Pons (tissue), 1 donor: ENCODE results near the gene LPP.

Source experiments
- DNase-seq: peaks from one replicate; pipeline ENCODE4 v3.0.0-alpha.2; 2016; ENCODE audit warnings: low spot score

LPP gene

DNA sequence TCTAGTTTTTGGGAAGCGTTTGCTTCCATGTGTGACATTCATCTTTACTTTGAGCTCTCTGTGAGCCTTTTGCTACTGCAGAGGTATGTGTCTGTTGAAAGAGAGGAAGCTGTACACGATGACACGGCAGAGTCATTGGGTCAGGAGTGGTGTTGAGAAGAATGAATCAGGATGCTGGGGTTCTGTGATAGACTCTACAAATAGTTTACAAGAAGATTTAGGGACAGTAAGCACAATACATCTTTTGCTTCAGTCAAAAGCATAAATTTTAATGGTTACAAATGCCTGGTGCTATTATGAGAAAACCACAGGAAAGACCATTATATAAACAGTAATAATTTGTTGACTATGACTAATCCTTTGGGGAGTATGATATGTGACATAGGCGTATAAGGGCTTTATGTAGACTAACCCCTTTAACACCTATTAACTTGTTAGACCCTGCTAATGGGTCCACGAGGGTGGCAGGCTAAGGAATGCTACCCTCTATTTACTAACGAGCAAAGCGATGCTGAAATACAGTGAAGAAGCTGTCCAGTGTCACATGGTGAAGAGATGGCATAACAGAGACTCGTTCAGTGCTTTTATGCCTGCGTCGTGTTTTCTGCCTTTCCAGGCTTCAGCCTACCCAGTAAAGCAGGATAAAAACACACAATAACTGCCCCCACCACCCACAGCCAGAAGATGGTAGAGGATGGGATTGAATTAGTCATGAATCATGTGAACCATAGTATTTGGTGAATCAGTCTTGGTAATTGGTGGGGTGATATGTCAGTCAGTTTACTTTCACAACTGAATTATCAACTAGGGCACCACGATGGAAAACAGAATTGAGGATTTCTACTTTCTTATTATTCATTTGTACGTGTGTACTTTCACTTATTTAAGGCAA, 118.8 kb downstream of the LPP start:
- DNase-seq: peak; percentile 79

DNA sequence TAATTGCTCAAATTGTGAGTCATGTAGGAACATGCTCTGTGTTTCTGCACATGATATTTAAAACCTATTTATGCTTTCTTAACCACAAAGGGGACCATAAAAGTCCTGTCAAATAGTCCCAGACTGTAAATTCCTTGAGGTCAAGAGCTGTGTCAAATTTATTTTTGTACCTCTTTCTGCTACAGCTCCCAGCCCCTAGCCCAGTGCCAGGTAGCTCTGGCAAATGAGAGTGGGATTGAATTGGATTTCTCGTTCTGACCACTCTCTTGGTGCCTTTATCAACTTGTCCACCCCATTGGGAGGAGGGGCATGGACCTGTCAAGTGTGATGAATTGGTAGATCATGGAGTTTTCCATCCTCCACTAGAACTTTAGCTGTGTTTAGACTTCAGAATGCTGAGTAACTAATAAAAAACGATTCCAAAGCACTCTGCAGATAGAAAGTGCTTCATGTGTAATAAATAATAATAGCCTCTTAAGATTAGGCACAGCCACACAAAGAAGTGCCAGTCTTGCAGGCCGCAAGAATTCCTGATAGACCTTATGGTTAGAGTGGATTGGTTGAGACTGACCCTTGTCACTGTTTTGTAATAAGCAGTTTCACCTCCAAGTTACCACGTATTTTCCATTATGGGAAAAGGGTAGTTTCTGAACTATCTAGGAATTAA, 120.4 kb downstream of the LPP start:
- no peak for DNase-seq

DNA sequence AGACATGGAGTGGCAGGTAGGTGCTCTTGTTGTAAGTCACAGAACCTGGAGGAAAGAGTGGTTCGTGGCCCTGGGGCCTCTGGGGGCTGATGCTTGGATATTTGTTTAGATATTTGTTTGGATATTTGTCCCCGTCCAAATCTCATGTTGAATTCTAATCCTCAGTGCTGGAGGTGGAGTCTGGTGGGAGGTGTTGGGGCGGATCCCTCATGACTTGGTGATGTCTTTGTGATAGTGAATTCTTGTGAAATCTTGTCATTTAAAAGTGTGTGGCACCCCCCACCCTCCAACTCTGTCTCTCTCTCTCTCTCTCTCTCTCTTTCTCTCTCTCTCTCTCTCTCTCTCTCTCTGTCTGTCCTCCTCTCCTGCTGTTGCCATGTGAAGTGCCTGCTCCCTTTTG, 122.4 kb downstream of the LPP start:
- DNase-seq: no peak

DNA sequence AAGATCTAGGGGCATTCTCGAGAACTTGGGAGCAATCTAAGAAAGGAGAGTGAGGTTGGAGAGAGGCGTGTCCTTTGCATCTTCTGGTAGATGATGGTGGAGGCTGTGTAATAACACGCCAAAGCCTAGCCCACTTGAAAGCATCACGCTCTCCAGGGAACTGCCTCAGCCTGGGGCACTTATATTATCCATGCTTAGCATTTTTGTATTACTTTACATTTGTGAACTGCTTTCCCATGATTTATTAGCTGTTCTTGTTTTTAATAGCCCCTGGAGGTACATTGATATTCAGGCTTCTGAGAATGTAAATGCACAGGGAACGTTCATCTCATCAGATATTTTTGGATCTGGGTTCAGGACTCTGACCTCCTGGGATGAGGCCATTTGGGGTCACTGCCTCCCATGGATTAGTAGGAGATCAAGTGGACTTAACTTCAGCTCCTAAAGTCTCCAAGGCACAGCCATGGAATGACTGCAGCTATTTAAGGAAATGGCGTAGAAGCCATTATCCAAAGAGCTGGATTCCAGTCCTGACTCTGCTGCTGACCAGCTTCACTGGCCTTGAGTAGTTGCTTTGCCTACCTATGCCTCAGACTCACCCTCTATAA, 124.9 kb downstream of the LPP start:
- no peak for DNase-seq

DNA sequence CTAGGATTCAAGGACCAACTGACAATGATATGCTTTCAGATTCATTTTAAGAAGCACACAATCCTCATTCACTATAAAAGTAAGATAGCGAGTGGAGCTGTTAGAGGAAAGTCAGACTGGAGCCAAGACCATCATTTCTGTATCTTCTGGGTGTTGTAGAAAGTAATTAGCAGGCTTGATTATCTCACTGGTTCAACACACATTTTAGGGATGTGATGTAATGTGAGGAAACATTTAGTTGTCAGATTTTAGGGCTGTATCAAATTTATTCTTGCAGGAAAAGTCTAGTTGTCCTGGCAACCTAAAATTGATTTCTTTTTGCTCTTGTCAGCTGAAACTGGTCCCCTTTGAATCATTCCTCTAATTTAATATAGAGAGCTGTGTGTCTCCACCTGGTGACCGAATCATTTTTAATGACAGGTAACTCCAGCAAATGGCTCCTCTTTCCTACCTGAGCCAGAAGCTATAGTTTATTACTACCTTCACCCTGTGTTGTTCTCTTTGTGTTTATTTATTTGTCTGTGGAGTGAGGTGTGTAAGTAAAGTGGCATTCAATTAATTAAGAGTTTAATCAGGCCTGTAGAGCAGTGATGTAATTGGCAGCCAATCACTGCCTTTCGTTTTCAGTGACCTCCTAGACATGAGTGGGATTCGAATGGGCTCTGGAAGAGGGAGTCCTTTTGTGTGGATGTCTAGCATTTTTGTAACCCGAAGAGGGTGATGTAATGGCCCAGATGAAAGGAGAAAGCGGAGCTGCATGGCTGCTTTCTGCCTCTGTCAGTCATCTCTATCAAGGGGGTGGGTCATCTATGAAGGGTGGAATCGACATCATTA, 125.8 kb downstream of the LPP start:
- no peak for DNase-seq

DNA sequence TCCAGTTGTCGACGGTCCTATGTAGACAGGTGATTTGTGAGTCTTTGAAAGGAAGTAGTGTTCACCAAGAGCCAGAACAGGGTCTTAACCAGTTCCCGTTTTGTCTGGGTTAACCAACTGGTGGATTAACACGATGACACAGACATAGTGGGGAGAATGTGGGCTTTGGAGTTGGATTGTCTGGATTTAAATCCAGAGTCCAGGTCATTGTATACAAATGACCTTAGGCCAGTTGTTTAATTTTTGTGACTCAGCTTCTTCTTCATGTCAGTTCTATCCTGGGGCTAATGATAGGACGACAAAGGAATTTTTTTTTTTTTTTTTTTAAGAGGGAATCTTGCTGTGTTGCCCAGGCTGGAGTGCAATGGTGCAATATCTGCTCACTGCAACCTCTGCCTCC, 126.7 kb downstream of the LPP start:
- DNase-seq: no peak

DNA sequence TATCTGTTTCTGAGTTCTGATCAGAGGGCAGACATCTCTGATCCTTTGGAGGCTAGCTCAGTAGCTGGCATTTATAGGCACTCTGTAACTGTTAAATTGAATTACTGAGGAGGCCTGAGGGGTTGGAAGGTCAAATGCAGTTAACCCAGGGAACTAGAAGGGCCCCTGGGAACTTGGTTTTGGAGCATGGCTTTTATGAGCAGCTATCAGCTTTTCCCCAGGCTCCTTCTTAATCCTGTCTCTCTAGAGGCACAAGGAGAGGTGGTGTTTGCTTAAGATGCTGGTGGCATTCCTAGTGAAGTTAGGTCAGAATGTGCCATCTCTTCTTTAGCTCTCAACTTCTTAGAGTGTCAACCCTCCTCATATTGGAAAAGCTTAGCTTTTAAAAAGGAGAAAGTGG, 128.9 kb downstream of the LPP start:
- DNase-seq: no peak

DNA sequence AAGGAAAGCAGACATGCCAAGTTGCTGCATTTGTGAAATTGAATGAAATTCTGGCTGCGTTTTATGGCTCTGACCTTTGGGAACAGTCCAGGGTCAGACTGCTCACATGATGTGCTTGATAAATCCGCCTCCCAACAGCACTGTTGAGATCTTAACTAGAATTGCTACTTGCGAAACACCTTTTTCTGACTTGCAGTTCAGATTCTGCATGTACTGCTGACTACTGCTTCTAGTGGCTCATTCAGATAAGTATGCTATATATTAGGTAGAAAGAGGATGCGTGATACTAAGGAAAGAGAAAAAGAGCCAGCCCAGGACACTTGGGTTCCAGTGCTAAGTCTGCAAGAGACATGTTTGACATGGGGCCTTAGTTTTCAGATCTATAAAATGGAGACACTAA, 129.4 kb downstream of the LPP start:
- DNase-seq: no peak

- DNase-seq: no peak
Measured at GRCh38 chr3:188284455-188285212, 130.7 kb downstream of the LPP start.

DNA sequence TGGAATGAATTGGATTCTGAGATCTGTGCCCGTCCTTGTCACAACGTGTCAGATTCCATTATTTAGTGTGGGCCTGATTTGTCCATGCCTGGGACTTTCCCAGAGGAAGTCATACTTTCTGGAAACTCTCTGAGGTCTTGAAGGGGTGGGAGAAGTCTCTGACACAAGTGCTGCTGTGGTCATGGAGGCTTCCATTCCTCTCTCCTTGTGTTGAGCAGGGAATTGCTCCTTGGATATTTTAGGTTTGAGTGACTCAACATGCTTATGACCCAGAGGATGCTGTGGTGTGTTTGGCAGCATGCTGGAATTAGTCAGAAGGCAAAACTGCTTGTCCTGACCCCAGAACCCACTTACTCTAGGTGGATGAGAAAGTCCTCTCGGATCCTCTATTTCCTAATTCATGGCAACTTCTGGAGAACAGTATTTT, 132.1 kb downstream of the LPP start:
- DNase-seq: no peak

- DNase-seq: no peak
Measured at GRCh38 chr3:188287339-188287738, 133.4 kb downstream of the LPP start.

- no peak for DNase-seq
Measured at GRCh38 chr3:188287762-188288505, 134.0 kb downstream of the LPP start.

DNA sequence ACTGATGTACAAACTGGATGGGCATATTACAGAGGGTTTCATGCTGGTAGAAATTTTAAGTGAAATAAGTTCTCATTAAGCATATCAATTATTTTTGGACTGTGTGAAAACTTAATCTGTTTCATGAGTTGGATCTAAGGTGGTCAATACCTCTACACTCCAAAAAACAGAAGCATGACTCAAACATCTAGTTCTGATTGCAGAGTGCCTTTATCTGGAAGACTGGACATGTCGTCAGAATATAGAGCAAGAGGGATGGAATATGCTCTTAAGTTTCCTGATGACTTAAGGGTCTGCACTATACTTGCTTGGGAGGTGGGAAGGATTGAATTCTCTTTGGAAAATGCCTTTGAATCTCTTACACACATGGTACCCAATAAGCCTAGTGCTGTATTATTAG, 138.3 kb downstream of the LPP start:
- no peak for DNase-seq

GRCh38 chr3:188292827-188293226, 138.9 kb downstream of the LPP start:
- DNase-seq: no peak

- DNase-seq: no peak
Measured at GRCh38 chr3:188294113-188294512, 140.2 kb downstream of the LPP start.

DNA sequence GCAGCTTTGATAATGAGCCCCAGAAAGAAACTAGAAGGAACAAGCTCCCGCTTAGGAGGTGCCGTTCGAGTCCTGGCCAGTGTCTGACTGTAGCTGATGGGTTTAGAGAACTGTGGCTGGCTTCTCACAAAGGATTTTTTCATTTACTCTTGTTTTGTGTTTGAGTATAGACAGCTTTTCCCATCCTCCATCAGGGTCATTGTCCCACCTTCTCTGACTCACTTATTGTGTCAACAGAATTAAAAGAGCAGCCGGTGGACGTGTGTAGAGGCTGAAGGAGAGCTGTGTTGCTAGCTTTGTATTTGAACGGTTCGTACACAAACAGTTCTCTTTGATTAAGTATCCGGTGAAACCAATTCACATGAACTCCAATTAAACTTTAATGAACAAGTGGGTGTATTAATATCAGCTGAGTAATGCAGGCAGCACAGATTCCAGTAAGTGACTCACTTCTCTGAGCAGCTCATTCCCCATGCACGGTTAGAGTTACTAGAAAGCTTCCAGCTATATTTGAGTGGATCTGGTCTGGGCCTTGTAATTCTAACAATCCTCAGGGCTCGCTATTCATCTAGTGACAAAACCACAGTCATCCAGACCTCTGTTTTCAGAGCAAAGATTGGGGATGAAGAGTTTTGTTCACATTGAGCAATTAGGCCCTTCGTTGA, 141.0 kb downstream of the LPP start:
- DNase-seq: peak; percentile 36

DNA sequence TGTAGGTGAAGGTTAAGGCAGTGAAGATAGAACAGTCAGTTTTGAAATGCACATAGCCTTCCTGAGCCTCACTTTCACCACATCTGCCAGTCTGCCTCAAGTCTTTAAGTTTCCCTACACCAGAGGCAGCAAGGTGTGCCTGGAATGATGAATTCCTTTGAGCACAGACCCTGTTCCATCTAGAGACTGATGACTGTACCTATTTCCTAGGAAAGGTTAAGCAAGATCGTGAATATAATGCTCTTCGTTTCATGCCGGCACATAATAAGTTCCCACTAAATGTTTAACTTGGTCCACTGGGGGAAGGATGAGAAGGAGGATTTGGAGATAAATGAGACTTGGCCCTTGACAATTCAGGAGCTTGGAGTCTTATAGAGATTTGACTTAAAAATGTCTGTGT, 141.9 kb downstream of the LPP start:
- DNase-seq: no peak

DNA sequence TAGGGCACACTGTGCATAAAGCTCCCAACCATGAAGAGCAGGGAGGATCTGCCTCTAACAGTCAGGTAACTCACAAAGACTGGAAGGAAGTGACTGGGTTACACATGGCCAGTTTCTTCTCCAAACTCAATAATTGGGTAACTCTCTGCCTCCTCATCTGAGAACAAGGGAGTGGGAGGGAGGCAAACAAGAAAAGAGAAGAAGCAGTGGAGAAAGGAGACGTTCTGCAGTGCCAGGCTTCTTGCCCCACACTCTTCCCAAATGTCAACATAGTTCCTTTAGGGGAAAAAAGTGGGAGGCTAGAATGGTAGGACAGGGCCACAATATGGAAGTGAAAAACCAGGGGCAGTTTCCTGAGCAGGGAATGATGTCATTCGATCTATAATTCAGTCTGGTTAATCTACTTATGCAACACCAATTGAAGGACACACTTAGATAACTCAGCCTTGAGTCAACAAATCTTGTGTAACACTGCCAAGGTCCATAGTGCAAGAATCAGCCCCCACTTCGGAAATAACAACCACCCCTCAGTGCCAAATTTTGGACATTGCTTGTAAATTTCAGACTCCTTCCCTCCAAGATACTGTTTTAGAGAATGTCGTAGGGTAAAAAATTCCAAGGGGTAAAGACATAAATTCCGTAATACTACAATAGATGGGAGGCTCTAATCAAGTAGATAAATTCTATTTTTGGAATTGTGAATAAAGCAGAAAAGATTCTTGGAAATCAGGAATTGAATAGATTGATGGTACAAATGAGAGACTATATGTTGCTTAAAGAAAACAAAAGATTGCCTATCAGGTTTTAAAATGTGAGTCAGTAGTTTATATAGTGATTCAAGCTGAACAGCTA, 143.0 kb downstream of the LPP start:
- no peak for DNase-seq

DNA sequence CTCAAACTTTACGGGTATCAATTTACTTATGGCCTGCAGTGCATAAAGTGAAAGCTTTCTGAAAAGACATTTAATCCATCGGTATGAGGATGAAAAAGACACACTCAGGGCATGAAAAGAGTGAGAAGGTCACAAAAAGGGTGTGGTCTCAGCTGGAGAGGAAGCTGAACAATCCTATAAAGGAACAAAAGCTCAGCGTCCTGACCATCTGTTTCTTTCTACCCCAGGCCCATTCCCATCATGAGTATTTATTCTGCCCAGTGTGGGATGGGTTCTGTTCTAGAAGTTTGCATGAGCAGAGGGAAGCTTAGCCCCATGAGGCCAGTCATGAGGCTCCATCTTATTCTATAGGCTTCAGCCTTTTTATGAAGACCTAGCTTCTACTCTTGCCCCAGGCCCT, 144.6 kb downstream of the LPP start:
- no peak for DNase-seq
